HepG2 (cell line): Measurements from ENCODE around the gene NAA30.

Source experiments
- CTCF ChIP-seq: sonication (generic); formaldehyde crosslinking; IDR thresholded peaks from 2 replicates; pipeline ENCODE4 v1.5.0; 2020; ENCODE audit warnings: mild to moderate bottlenecking, missing genetic modification reagents, moderate library complexity
- JUN ChIP-seq: sonication (generic); formaldehyde crosslinking; IDR thresholded peaks from 2 replicates; pipeline ENCODE4 v1.4.0; 2020; ENCODE audit warnings: mild to moderate bottlenecking, missing genetic modification reagents
- TF ChIP-seq, protein P1 (sequence below): IDR thresholded peaks from 2 replicates; pipeline ENCODE4 v1.6.1; 2016

GRCh38 chr14:57362361-57362760 lies 28.0 kb upstream of the NAA30 start:
- TF ChIP-seq, protein P1, sequence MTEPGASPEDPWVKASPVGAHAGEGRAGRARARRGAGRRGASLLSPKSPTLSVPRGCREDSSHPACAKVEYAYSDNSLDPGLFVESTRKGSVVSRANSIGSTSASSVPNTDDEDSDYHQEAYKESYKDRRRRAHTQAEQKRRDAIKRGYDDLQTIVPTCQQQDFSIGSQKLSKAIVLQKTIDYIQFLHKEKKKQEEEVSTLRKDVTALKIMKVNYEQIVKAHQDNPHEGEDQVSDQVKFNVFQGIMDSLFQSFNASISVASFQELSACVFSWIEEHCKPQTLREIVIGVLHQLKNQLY (CRISPR knock-in tag), result no peak
- TF ChIP-seq JUN (CRISPR knock-in tag) (no peak), CTCF (CRISPR knock-in tag) (no peak)
